ENCODE measurements around the gene CCNL2.
"Not testable (repeated sequence)": the region's sequence is repeated elsewhere in the genome, so short reads cannot be mapped to it uniquely, and the experiment has no call there.

CCNL2 gene

DNA sequence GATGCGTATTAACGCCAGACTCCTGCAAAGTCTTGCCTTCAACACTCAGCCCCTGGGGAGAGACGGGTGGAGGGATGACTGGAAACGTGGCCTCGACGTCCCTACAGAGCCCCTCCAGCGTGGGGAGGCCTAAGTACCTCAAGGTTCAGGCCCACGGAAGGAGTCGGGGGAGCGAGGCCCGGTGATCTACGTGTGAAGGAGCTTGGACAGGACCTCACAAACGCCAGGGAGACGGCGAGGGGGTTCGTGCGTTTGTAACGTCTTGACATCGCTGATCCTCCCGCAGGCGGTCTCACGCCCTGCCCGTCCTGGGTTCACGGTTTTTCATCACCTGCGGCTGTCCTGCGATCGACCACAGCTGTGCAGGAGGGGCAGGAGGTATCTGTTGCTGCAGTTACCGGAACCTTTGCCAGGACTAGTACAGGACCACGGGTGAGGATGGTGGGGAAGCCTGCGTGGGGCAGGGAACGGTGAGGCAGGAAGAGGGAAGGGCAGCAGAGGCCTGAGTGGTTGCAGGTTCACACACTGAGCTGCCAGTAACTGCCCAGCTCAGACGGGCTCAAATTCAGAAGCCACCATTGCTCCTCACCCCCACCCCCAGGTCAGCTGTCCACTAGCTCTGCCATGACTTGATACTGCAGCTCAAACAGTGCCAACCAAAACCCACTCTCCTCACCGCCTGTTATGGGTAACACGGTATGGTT is 889 bp upstream of the CCNL2 start:
- DNase-seq (ENCODE audit: low spot score): no peak

DNA sequence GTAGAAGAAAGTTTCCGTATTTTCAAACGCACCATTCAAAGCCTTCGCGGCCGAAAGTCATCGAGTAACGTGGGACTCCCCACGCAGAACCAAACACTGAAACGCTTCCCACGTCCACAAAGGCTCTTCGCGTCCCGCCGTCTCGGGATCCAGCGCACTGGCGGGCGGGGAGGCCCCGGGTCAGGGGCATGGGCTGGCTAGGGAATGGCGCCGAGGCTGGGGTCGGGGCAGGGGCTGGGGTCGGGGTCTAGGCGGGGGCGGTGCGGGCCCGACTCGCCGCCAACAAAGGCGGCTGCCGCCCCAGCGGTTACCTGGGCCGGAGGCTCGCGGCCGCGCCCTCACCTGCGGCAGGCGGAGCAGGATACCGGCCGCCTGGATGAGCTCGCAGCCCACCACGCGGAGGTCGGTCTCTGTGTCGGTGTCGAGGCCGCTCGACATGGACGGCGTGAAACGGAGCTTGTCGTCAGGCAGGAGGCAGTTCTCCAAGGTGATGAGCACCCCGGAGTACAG is 403 bp downstream of the CCNL2 start:
- peak; percentile 26 for DNase-seq (ENCODE audit: low spot score)

DNA sequence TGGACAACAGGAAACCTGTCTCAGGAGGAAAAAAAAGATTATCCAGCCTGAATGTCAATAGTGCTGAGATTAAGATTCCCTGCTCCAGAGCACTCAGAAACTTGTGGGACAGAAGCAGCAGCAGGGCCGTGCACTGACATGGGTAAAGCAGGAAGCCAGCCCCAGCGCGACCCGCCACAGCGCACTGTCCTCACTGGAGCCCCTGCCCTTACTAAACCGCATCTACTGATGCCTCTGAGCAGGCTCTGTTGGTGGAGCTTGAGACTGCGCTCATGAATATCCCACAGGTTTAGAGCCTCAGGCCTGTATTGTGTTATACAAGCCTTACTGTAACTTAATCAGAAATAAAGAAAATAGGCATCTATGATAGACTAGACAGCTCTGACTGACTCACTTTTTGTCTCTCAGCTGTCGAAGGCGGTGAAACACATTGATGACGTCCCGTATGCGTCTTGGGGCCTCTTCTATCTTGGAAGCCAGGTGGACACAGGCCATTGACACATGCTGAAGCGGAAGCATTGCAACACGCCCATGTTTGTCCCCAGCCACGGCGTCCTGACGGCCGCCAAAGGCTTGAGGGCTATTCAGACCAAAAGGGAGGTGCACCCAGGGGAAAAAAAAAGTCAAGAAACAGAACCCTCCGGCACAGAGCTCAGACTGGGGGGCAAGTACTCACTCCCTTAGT is 1.2 kb downstream of the CCNL2 start:
- DNase-seq (ENCODE audit: low spot score): peak; percentile 35

GRCh38 chr1:1395166-1395565 is 4.0 kb downstream of the CCNL2 start:
- DNase-seq (ENCODE audit: low spot score): no peak

DNA sequence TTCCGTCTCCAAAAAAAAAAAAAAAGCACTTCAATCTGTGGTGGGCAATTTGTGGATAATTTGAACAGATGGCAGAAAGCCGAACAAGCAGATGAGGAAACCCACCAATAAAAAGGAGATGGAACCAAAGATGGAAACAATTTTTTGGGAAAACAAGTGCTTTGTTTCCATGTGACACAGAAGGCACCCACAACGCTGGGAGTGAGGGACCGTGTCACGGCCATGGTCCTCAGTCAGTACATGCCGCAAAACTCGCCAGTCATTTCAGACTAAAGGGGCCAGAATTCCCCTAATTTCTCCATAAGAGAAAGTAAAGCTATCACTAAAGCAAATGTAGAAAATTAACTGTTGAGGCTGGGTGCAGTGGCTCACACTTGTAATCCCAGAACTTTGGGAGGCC is 5.0 kb downstream of the CCNL2 start:
- DNase-seq (ENCODE audit: low spot score): no peak

GRCh38 chr1:1393428-1393827 is 5.7 kb downstream of the CCNL2 start:
- DNase-seq (ENCODE audit: low spot score): no peak

DNA sequence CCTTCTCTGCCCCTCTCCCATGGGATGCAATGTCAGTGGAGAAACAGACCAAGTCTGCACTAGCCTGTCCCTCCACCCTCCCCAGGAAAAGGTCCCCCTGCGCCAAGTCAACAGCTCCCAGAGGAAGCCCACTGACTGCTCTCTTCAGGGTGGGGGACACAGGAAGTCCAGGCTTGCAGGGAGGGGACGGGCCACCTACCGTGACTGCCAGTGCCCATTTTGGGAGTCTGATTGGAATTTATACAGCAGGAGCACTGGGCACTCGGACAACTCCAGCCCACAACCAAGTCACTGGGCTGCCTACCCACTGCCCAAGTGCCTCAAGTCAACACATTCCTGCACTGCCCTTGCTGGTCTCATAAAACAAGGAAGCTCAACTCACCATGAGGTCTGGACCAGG is 6.1 kb downstream of the CCNL2 start:
- DNase-seq (ENCODE audit: low spot score): no peak

DNA sequence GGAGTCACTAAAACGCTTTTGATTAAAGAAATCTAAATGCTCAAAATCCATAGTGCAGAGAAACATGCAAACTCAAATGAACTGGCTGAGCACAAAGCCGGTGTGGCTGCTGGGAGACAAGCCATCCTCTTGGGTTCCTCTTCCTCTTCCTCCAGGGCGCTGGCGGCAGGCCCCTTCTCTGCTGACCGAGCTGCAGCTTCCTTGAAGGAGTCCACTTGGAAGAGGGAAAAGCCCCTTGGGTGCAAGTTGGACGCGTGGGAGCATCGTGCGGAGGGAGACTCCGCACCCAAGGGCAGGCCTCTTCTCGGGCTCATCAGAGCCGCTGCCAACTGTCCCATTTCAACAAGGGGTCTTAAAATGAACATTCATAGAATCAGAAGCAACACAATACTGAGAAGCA is 7.9 kb downstream of the CCNL2 start:
- no peak for DNase-seq (ENCODE audit: low spot score)

- DNase-seq (ENCODE audit: low spot score): no peak
Measured at GRCh38 chr1:1390675-1391074, 8.5 kb downstream of the CCNL2 start.

DNA sequence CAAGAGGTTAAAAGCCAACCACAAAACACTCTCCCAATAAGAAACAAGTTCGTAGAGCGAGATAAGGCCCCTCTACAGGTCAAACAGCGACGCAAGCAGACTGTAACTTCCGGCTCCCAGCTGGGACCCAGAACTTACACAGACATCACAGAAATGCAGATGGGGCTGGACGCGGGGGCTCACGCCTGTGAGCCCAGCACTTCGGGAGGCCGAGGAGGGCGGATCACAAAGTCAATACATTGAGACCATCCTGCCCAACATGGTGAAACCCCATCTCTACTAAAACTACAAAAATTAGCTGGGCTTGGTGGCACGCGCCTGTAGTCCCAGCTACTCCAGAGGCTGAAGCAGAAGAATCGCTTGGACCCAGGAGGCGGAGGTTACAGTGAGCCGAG is 11.1 kb downstream of the CCNL2 start:
- no peak for DNase-seq (ENCODE audit: low spot score)

DNA sequence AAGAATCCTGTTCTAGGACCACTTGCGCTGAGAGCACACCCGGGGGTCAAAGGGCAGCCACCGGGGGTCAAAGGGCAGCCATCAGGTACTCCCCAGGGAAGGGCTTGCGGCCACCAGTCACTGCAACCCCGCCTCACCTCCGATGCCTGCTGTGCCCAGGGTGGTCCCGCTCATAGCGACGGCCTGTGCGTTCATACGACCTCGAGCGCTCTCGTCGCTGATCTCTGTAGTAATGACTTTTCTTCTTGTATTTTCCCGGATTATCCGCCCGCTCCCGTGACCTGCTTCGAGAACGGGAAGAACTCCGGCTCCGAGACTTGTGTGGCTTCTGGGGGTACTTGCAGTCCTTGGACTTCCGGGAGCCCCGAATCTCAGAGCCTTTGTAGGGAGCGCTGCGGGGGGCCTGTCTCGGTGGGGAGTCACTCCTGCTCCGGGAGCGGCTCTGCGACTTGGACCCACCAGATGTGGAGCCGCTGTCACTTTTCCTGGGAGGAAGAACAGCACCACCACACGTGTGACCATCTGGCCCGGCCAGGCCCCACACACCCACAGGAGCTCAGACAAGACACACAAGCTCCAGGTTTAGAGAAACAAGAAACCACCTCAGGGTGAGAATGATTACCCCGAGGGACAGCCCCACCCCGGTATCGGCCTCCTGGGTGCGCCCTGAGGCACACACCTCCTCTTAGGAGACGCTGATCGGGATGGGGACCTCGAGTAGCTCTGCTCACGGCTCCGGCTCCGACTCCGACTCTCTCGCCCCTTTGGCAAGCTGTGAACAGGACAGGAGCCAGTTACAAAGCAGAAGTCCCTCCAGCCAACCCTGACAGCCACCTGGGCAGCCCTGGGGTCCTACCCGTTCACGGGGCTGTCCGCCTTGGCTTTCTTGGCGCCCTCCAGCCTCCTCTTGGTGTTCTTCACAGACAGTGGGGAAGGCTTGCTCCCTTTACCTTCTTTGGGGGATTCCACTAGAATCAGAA is 11.7 kb downstream of the CCNL2 start:
- DNase-seq (ENCODE audit: low spot score): no peak

- no peak for DNase-seq (ENCODE audit: low spot score)
Measured at GRCh38 chr1:1385931-1386330, 13.2 kb downstream of the CCNL2 start.

DNA sequence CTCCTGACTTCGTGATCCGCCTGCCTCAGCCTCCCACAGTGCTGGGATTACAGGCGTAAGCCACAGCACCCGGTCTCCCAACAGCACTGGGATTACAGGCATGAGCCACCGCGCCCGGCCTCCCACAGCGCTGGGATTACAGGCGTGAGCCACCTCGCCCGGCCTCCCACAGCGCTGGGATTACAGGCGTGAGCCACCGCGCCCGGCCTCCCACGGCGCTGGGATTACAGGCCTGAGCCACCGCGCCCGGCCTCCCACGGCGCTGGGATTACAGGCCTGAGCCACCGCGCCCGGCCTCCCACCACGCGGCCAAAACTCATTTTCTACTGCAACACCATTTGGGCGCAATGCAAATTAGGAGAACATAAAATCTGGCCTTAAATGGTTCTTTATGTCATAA is 13.8 kb downstream of the CCNL2 start:
- DNase-seq (ENCODE audit: low spot score): not testable (repeated sequence)

- no peak for DNase-seq (ENCODE audit: low spot score)
Measured at GRCh38 chr1:1381294-1381693, 17.8 kb downstream of the CCNL2 start.

DNA sequence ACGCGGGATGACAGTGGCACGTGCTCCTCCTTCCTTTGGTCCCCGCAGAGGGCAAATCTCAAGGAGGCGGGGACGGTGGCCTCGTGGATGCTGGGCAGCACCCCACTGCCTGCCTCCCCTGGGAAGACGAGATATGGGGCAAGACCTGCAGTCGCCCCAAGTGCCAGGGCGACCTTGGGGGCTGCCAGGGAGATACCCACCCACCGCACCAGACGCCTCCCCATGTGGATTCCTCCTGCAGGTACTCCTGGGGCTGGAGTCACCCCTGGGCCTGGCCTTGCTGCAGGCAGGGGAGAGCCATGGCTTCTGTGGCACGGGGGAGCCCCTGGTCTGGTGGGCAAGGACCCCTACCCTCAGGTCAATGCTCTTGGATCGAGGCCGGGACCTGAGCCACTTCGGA is 18.3 kb downstream of the CCNL2 start:
- no peak for DNase-seq (ENCODE audit: low spot score)

- no peak for DNase-seq (ENCODE audit: low spot score)
Measured at GRCh38 chr1:1377540-1378205, 21.5 kb downstream of the CCNL2 start.

DNA sequence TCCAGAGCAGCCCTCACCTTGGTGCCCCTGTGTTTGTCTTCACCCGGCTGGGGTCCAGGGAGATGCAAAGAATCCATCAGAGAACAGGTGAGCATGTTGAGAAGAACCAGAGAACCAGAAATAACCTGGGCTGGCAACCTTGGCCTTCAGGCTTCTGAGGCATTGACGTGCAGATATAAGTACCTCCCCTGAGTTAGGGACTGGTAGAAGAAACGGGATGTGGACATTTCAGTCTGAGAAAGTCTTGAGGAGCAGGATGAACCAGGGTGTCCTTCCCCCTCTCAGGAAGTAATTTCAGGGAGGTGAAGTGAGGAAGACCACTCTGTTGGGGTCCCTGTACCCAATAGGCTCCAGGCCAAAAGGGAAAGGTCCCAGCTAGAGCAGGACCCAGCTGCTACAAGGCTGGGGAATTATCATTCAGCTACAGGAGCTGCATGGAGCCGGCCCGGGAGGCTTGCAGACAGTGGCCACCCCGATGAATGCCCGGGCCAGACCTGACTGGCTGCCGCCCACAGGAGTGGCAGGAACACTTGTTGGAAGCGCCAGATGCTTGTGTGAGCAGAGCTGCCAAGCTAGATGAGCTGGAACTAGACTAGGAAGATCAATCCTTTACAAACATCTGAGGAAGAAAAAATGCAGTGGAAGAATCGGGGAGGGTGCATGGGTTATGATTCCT is 22.4 kb downstream of the CCNL2 start:
- DNase-seq (ENCODE audit: low spot score): no peak

- DNase-seq (ENCODE audit: low spot score): peak; percentile 99
Measured at GRCh38 chr1:1374929-1375662, 24.0 kb downstream of the CCNL2 start, which contains the start of gene AURKAIP1. AURKAIP1 (minus strand) TSS chr1:1375207; CDS start chr1:1374756, 451 bp downstream.

DNA sequence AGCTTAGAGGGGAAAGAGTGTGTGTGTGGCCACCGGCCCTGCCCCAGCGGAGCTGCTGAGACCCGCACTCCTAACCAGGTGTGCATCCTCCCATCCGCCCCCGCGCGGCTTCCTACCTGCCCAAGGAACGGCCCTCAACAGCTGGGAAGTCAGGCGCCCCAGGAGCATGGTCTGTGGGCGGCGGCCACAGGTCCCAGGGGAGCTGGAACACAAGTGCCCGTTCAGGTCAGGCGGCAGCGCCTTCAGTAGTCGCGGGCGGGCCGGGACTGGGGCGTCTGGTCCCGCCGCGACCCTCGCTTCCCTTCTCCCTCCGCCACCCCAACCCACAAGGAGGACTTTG is 24.6 kb downstream of the CCNL2 start:
- DNase-seq (ENCODE audit: low spot score): no peak

- no peak for DNase-seq (ENCODE audit: low spot score)
Measured at GRCh38 chr1:1373815-1374588, 25.1 kb downstream of the CCNL2 start.
